Right renal pelvis (tissue), 4 donors: ENCODE results near the gene SPATA4. TPM values are rescaled to one million over a fixed set of nuclear protein-coding genes. Genes with fewer than 3 reads are reported as not detected.

Experiments
- polyA plus RNA-seq, 4 donors: library from polyadenylated mRNA; unstranded; fragments of 120-200 nt; gene quantifications; one replicate each; pipeline ENCODE4 v1.2.1, GENCODE V29; 2013; ENCODE audit not compliant: insufficient read length in 4 of 4

Gene SPATA4
- polyA plus RNA-seq, 4 donors, result 1.3 to 2.1 (median 1.6) TPM

Other genes starting within 250 kb of the SPATA4 start
- gene WDR17, start 129.7 kb downstream of the SPATA4 start, polyA plus RNA-seq, result 1 to 10 TPM; 6.2 to 8.1 (median 7.2) TPM
- under 1 TPM; 0.10 to 0.21 (median 0.11) TPM for gene ASB5, start 73.6 kb upstream of the SPATA4 start, polyA plus RNA-seq
- 100 to 1,000 TPM in 3 of 4 donors, 10 to 100 TPM in 1; 94.0 to 116 (median 107) TPM for gene SPCS3, start 124.4 kb upstream of the SPATA4 start, polyA plus RNA-seq